GM18517 (cell line): Measurements from ENCODE around the gene GRK3.

ENCODE experiments used
- ATAC-seq: cut with Tn5 transposase; IDR thresholded peaks from one replicate; pipeline ENCODE4 v1.9.1; 2021; ENCODE audit warnings: mild to moderate bottlenecking, moderate library complexity; ENCODE audit not compliant: unreplicated experiment

GRK3 gene

GRCh38 chr22:25722223-25722622 lies 157.7 kb downstream of the GRK3 start:
- ATAC-seq, result no peak

DNA sequence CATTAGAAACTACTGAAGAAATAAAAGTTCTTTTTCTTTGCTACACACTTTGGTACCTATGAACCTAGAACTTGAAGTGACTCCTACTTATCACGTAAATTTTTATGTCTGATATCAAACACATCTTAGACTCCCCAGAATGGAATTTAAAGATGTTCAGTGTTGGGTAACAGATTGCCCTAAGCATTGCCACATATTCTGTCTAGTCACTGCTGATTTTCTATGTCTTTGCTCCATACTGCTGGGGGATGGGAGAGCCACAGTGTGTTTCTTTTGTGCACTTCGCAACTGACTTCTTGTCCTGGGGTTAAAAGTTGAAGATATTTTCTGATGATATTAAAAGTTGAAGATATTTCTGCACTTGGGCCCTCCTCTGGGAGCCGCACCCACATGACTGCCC lies 158.2 kb downstream of the GRK3 start:
- ATAC-seq, result no peak

DNA sequence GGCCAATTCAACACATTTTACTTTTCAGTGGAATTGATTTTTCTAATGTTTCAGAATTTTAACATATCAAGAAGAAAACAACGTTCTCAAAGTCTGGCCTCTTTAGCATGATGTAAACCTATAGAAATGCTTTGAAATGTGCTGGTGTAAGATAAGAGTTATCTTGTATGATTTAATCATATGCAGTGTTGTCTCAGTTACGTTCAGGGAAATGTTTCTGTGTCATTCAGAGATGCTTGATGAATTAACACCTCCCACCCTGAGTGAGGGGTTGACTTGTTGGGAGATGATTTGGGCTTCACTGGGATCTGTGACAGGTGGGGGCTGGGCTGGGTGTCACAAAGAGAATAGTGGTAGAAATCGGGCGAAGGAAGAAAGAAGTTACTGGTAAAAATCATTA lies 161.8 kb downstream of the GRK3 start:
- ATAC-seq, result no peak

- no peak for ATAC-seq
Measured at GRCh38 chr22:25728071-25728470, 163.6 kb downstream of the GRK3 start.

- ATAC-seq, result no peak
Measured at GRCh38 chr22:25729016-25729995, 164.8 kb downstream of the GRK3 start.

DNA sequence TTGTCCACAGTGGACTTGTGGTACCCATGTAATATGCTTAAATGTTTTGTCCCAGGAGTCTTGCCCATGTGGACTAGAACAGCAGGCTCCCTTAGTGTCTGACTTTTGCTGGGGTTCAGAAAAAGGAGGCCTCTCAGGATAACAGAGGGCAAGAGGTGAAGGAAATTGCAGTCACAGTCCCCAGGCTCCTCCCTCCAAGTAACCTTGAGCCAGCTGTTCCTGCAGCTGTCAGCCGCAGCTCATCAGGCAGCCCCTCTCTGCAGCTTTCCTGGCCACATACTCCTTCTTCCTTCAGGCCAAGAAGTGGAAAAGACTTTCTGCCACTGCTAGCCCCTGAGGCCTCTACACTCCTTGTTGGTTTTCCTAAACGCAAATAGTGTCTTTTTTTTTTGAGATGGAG lies 171.2 kb downstream of the GRK3 start:
- ATAC-seq, result no peak

GRCh38 chr22:25736378-25737011 lies 172.0 kb downstream of the GRK3 start:
- no peak for ATAC-seq

DNA sequence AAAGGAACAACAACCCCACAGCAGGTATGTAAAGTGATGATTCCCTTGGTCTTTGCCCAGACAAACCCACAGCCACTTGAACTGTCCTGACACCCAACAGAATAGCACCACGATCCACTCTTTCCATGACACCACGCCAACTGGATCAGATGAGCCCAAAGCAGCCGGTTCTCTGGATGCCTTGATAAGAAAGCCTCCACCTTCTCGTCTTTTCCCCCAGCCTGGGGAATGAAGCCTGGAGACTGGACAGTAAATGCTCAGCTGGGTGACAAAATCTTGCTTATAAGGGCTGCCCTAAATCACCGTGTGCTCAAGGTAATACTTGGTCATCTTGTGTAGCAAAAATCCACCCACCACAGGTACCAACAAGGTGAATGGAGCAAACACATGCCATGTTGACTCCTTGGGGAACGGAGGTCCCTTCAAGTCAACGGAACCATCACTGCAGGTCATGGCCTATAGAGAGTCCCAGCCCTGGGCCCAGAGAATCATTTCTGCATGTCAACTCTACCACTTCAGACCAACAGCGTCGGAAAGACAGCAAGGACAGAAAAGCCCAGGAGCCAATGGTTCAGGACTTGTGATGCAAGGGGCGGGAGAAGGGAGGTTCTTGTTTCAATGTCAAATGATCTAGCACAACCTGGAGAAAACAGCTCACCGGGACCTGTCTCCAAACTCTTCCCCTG lies 175.3 kb downstream of the GRK3 start:
- no peak for ATAC-seq

- no peak for ATAC-seq
Measured at GRCh38 chr22:25741692-25742626, 177.5 kb downstream of the GRK3 start, which contains the start of gene MYO18B. TSS of gene MYO18B (plus strand) at chr22:25742188. CDS start at chr22:25761093, 18,905 bp downstream.

DNA sequence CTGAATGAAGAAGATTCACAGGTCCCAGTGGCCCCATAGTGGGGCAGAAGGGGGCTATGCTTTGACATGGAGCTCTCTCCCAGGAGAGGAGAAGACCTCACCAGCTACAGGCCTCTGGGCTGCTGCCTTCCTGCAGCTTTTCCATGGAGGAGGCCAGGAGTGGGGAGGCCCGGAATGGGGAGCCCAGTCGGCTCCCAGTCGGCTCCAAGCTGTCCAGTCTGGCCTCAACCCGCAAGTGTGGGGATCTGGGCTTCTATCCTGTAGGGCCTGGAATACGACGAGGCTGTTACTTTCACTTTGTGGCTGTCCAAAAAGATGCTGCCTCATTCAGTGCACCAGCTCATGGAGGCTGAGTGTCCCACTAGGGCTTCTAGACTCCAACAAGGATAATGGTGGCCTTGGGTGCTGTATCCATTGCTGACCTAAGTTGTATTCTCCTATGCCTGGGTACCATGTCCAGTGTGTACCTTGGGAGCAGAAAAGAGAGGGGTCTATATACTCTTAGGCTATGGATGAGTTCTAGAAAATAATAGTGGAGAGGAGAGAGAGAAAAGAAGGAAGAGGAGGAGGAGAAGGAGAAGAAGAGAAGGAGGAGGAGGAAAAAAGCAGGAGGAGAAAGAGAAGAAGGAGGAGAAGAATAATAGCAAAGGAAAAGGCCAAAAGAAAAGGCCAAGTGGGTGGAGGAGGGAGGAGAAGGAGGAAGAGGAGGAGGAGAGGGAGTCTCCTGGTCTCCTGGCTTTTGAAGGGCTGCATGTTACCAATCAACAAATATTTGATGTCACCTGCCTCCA lies 178.6 kb downstream of the GRK3 start:
- no peak for ATAC-seq

DNA sequence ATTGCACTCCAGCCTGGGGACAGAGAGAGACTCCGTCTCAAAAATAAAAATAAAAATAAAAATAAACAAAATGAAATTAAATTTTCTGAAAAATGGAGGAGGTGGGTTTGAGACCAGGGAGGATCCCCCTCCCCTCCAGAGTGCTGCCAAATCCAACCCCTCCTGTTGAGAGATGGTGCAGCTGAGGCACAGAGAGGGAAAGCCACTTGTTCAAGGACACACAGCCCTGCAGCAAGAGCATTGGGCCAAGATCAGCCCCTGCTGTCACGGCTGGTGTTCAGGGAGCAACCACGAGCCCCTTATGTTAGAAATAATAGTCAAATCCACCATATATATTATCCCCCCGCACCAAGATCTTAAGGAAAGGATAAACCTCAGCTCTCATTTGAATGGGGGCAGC lies 180.2 kb downstream of the GRK3 start:
- ATAC-seq, result no peak

GRCh38 chr22:25745341-25746011 lies 181.0 kb downstream of the GRK3 start:
- no peak for ATAC-seq

DNA sequence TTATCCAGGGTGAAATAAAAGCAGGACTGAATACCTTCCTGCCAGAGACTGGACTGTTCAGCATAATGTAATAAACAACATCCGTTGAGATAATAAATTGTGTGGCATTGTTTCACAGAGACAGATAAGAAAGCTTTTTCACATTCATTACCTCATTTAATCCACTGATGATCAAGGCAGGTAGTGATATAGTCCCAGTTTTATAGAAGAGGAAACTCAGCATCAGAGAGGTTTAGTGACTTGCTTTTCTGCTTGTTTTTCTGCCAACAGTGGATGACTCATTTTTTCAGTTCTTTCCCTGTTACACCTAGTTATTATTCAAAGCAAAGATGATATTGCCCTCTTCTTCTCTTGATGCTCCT lies 181.5 kb downstream of the GRK3 start:
- ATAC-seq, result no peak

- no peak for ATAC-seq
Measured at GRCh38 chr22:25747245-25747944, 182.9 kb downstream of the GRK3 start.

DNA sequence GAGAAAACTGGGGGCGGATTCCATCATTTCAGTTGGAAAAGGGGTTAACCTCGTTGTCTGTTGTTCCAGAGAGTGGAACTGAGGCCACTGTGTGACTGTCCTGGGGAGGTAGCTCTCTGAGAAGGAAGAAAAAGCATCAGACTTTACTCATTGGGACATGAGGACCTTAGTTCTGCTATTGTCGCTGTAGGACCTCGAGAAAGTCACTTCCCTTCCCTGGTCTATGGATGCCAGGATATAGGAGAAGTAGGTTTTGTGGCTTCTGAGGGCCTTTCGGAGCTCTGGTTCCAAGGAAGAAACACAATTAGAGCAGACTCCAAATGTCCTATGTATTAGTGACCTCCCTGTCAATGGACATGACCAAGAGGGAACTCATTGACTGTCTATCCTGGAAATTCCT lies 183.7 kb downstream of the GRK3 start:
- no peak for ATAC-seq

DNA sequence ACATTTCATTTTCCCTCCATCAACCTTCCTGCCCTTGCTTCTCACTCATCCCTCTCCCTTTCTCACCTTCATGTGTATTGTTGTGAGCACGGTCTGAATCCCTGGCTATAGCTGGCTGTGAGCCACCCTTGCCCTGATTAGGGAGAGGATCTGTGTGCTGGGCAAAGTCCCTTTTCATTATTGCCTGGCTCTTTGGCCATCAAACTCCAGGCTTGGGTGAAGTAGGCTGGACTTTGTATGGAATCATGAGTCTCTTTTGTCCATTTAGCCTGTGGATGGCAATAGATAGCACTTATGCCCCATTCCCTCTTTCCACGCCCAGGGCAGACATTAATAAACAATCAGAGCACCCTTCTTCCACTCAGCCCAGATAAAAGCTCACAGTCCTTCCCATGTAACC lies 184.2 kb downstream of the GRK3 start:
- no peak for ATAC-seq

DNA sequence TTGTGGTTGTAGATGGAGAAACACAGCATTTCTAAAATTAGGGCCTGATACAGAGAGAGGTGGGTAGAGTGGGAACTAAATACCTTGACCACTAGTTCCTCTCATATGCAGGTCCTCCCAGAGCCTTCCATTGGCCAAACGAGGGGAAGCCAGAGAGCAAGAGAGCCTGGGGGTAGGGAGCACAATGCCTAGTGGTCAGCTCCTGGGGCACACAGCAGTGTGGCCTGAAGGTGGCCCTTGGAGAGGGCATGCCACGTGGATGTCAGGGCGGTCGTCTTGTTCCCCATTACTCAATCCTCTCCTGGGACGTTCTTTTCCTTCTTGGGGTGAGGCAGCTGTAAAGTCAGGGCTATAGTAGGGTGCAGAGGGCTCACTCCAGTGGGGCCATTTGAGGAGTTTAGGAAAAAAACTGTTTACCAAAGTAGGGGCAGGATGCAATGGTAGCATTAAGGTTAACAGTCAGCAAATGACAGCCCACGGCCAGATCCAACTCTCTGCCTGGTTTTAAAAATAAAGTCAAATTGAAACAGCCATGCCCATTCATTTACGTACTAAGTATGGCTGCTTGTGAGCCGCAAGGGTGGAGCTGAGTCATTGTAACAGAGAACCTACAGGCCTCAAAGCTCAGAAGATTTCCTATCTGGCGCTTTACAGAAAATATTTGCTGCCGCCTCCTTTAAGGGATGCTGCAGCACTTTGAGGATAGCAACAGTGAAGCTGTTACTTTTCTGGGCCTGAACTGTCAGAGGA lies 185.1 kb downstream of the GRK3 start:
- ATAC-seq, result no peak
